GM10847 (cell line): ENCODE data around the gene SLC15A1.

Experiments used
- POLR2A ChIP-seq: IDR thresholded peaks from 2 replicates; pipeline ENCODE4 v1.6.1; 2011; ENCODE audit not compliant: insufficient read length; ENCODE audit errors: extremely low read depth

The SLC15A1 gene

DNA sequence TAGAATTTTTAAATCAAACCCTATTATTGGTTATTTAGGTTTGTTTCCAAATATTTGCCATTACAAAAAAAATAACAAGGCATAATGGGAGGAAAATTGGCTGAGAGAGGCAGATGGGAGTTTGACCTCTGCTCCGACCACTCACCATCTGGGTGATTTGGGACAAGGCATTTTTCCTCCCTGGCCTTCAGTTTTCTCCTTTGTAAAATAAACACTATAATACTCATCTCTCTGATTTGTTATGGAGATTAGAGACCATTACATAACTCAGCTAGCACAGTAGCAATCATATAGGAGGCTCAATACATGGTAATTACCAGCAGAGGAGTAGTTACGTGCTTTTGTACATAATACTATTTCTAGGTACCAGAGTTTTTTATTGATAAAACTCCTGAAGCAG lies 105.4 kb downstream of the SLC15A1 start:
- no peak for TF ChIP-seq POLR2A

DNA sequence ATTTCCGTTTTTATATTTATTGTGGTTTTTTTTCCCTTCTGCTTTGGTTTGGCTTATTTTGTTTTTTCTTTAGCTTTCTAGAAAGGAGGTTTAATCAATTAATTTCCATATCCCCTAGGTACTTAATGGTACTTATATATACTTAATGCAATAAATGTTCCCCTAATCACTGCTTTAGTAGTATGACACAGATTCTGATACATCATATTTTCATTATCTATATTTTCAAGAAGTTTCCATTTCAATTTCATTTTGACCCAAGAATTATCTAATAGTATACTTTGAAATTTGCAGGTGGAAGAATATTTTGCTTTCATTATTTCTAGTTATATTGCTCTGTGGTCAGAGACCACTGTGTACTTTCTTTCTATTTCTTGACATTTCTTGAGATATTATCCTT lies 109.0 kb downstream of the SLC15A1 start:
- TF ChIP-seq POLR2A: no peak

DNA sequence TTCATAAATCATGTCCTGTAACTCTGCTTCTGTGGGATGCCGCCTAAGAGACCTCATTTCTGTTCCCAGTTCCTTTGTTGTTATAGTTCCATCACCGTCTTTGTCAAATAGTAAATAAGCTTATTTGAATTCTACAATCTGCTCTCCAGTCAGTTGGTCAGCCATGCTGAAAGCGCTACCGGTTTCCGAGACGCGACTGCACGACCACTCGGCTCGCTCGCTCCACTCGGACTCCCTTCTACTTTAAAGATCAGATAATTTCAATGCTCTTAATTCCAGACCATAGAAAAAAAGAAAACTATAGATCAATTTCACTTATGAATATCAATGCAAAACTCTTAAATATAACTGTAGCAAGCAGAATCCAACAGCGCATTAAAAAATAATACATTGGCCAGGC lies 111.4 kb downstream of the SLC15A1 start:
- no peak for TF ChIP-seq POLR2A
